Endodermal cell (in vitro differentiated cells): ENCODE results near the gene NFIC. TPM values are rescaled to one million over a fixed set of nuclear protein-coding genes. Genes with fewer than 3 reads are reported as not detected.
A peak's percentile ranks its signal among the peaks of the same experiment; 100 is the strongest.

Source experiments
- DNase-seq: peaks from one replicate; pipeline ENCODE4 v3.0.0-alpha.2; 2017
- H3K27ac ChIP-seq: 2 replicates; pipeline ENCODE4 v1.5.1; 2013; ENCODE audit warnings: mild to moderate bottlenecking, low read depth, low read length, moderate library complexity
- H3K27me3 ChIP-seq: 2 replicates; pipeline ENCODE4 v1.6.1; 2013; ENCODE audit warnings: mild to moderate bottlenecking, low read length, moderate library complexity; ENCODE audit not compliant: insufficient read depth, control insufficient read depth, poor library complexity, severe bottlenecking
- H3K36me3 ChIP-seq: 2 replicates; pipeline ENCODE4 v1.7.0; 2013; ENCODE audit warnings: mild to moderate bottlenecking, low read length, moderate library complexity; ENCODE audit not compliant: control insufficient read depth, insufficient read depth
- H3K4me1 ChIP-seq: one replicate; pipeline ENCODE4 v1.7.0; 2013; ENCODE audit warnings: low read length; ENCODE audit not compliant: control insufficient read depth, insufficient read depth
- H3K4me3 ChIP-seq: 2 replicates; pipeline ENCODE4 v1.5.1; 2013; ENCODE audit warnings: mild to moderate bottlenecking, low read length, moderate library complexity
- H3K9ac ChIP-seq: 2 replicates; pipeline ENCODE4 v1.6.1; 2013; ENCODE audit warnings: mild to moderate bottlenecking, low read length, moderate library complexity; ENCODE audit not compliant: poor library complexity, severe bottlenecking; ENCODE audit errors: extremely low read depth
- H3K9me3 ChIP-seq: 2 replicates; pipeline ENCODE4 v1.6.1; 2013; ENCODE audit warnings: mild to moderate bottlenecking, low read length, moderate library complexity; ENCODE audit not compliant: control insufficient read depth
- H3K27ac Mint-ChIP-seq: 2 replicates; pipeline ENCODE4 v1.8.0; 2020; ENCODE audit warnings: mixed read lengths
- H3K27me3 Mint-ChIP-seq: 2 replicates; pipeline ENCODE4 v1.8.0; 2021; ENCODE audit warnings: mild to moderate bottlenecking, mixed read lengths; ENCODE audit not compliant: insufficient read depth
- H3K36me3 Mint-ChIP-seq: 2 replicates; pipeline ENCODE4 v1.8.0; 2020; ENCODE audit warnings: low read depth, mixed read lengths
- H3K4me1 Mint-ChIP-seq: 2 replicates; pipeline ENCODE4 v1.8.0; 2020; ENCODE audit warnings: mixed read lengths
- H3K4me3 Mint-ChIP-seq: 2 replicates; pipeline ENCODE4 v1.8.0; 2020; ENCODE audit warnings: mild to moderate bottlenecking, moderate library complexity, mixed read lengths
- H3K9me3 Mint-ChIP-seq: 2 replicates; pipeline ENCODE4 v1.8.0; 2020; ENCODE audit warnings: mild to moderate bottlenecking, mixed read lengths
- CTCF ChIP-seq: fragments of 200-600 bp; sonication (generic); conservative IDR thresholded peaks from 2 replicates; pipeline ENCODE4 v1.5.0; 2021; ENCODE audit warnings: antibody characterized with exemption, mild to moderate bottlenecking
- WGBS, 2 experiments: methylation state at CpG; one replicate each; pipeline versions ENCODE4 v1.1.5 to v1.1.7; 2013; ENCODE audit warnings: missing lambda C conversion rate in 2 of 2, mixed read lengths in 1 of 2; ENCODE audit not compliant: insufficient coverage in 1 of 2, insufficient read length in 1 of 2; 5-methylcytosine and 5-hydroxymethylcytosine counted together
- total RNA-seq, 2 donors: library from RNA; stranded (reverse); fragmentation: NEBNext Ultra II Directional in 1 of 2; extraction: Animal tissue kit (Norgen Biotek cat#: 25700) in 1 of 2; gene quantifications; 2 replicates in 1 of 2; 3 replicates in 1 of 2; pipeline ENCODE4 v1.2.1, GENCODE V29; 2021

Gene NFIC
- total RNA-seq, 2 donors from 2014 or later, result 5.2 to 6.6 TPM

GRCh38 chr19:3494051-3494450 lies 127.7 kb downstream of the NFIC start:
- Histone ChIP-seq H3K27ac (no peak overlapping the region), H3K4me1 (no peaks in the 10 kb centered on the region), H3K9ac (no peak overlapping the region), H3K27me3 (no peaks in the 10 kb centered on the region), H3K36me3 (peaks cover 23% of the 10 kb centered on the region), H3K9me3 (no peaks in the 10 kb centered on the region), H3K4me3 (no peak overlapping the region)
- TF ChIP-seq CTCF, result no peak
- 84 to 98% methylated on average over 9 to 15 of the region's 15 CpGs for WGBS, 2 experiments
- Mint-ChIP-seq H3K9me3 (no peaks in the 10 kb centered on the region), H3K27me3 (no peaks in the 10 kb centered on the region), H3K36me3 (peaks cover 48% of the 10 kb centered on the region), H3K4me3 (no peak overlapping the region), H3K27ac (no peak overlapping the region), H3K4me1 (no peaks in the 10 kb centered on the region)
- peak; percentile 94 for DNase-seq

- Histone ChIP-seq H3K4me1 (no peaks in the 10 kb centered on the region), H3K4me3 (no peak overlapping the region), H3K27me3 (no peaks in the 10 kb centered on the region), H3K36me3 (peaks cover 23% of the 10 kb centered on the region), H3K27ac (no peak overlapping the region), H3K9me3 (no peaks in the 10 kb centered on the region), H3K9ac (no peak overlapping the region)
- H3K27me3 Mint-ChIP-seq, result no peaks in the 10 kb centered on the region
- no peak overlapping the region for H3K4me3 Mint-ChIP-seq
- H3K4me1 Mint-ChIP-seq, result no peaks in the 10 kb centered on the region
- no peak for TF ChIP-seq CTCF
- no peaks in the 10 kb centered on the region for H3K9me3 Mint-ChIP-seq
- no peak for DNase-seq
- H3K27ac Mint-ChIP-seq, result peak overlapping the region; percentile 58
- peaks cover 48% of the 10 kb centered on the region for H3K36me3 Mint-ChIP-seq
- WGBS, 2 experiments, result 94 to 96% methylated on average over 17 to 18 of the region's 18 CpGs
These were observed 128.2 kb downstream of the NFIC start for GRCh38 chr19:3494559-3494958.

- H3K9me3 ChIP-seq, result no peaks in the 10 kb centered on the region
- 94 to 96% methylated on average over 29 to 32 of the region's 32 CpGs for WGBS, 2 experiments
- TF ChIP-seq CTCF, result no peak
These were observed 130.2 kb downstream of the NFIC start for GRCh38 chr19:3496392-3497273.

More at GRCh38 chr19:3496392-3497273, 130.2 kb downstream of the NFIC start:
- H3K4me3 Mint-ChIP-seq, result no peak overlapping the region
- H3K4me1 Mint-ChIP-seq, result no peaks in the 10 kb centered on the region
- Histone ChIP-seq H3K4me1 (no peaks in the 10 kb centered on the region), H3K36me3 (peaks cover 23% of the 10 kb centered on the region), H3K27ac (no peak overlapping the region), H3K9ac (no peak overlapping the region), H3K4me3 (no peak overlapping the region), H3K27me3 (no peaks in the 10 kb centered on the region)
- no peaks in the 10 kb centered on the region for H3K27me3 Mint-ChIP-seq
- H3K9me3 Mint-ChIP-seq, result no peaks in the 10 kb centered on the region
- H3K36me3 Mint-ChIP-seq, result peaks cover 43% of the 10 kb centered on the region
- no peak overlapping the region for H3K27ac Mint-ChIP-seq
- DNase-seq, result no peak
